Hepatocyte (in vitro differentiated cells): ENCODE measurements around the gene WIZ. TPM values are rescaled to one million over a fixed set of nuclear protein-coding genes. Genes with fewer than 3 reads are reported as not detected.

Experiments used
- DNase-seq: peaks from one replicate; pipeline ENCODE4 v3.0.0-alpha.2; 2016; ENCODE audit warnings: low spot score
- H2AFZ ChIP-seq: fragments of 200-600 bp; sonication (generic); 2 replicates; pipeline ENCODE4 v1.6.0; 2016; ENCODE audit warnings: antibody characterized with exemption, mild to moderate bottlenecking
- H3K27ac ChIP-seq: fragments of 200-600 bp; sonication (generic); 2 replicates; pipeline ENCODE4 v1.5.1; 2016; ENCODE audit warnings: mild to moderate bottlenecking
- H3K27me3 ChIP-seq: fragments of 200-600 bp; sonication (generic); 2 replicates; pipeline ENCODE4 v1.6.1; 2016
- H3K36me3 ChIP-seq: fragments of 200-600 bp; sonication (generic); replicated peaks from 2 replicates; pipeline ENCODE4 v1.5.1; 2016; ENCODE audit warnings: low read depth; ENCODE audit not compliant: insufficient read depth
- H3K4me1 ChIP-seq: fragments of 200-600 bp; sonication (generic); 2 replicates; pipeline ENCODE4 v1.5.1; 2016; ENCODE audit warnings: mild to moderate bottlenecking, moderate library complexity; ENCODE audit not compliant: insufficient read depth
- H3K4me2 ChIP-seq: fragments of 200-600 bp; sonication (generic); 2 replicates; pipeline ENCODE4 v1.6.0; 2016
- H3K4me3 ChIP-seq: fragments of 200-600 bp; sonication (generic); 2 replicates; pipeline ENCODE4 v1.5.1; 2016; ENCODE audit warnings: mild to moderate bottlenecking
- H3K79me2 ChIP-seq: fragments of 200-600 bp; sonication (generic); 2 replicates; pipeline ENCODE4 v1.6.0; 2017; ENCODE audit warnings: mild to moderate bottlenecking
- H3K9me2 ChIP-seq: fragments of 200-600 bp; sonication (generic); replicated peaks from 2 replicates; pipeline ENCODE4 v1.6.0; 2017; ENCODE audit warnings: mild to moderate bottlenecking; ENCODE audit not compliant: insufficient read depth
- H3K9me3 ChIP-seq: fragments of 200-600 bp; sonication (generic); 2 replicates; pipeline ENCODE4 v1.5.1; 2016; ENCODE audit warnings: low read depth, mild to moderate bottlenecking
- H4K20me1 ChIP-seq: fragments of 200-600 bp; sonication (generic); 2 replicates; pipeline ENCODE4 v1.6.0; 2016; ENCODE audit warnings: mild to moderate bottlenecking; ENCODE audit not compliant: insufficient read depth, poor library complexity, severe bottlenecking
- EZH2 ChIP-seq: fragments of 200-600 bp; sonication (generic); IDR thresholded peaks from 2 replicates; pipeline ENCODE4 v1.6.1; 2016; ENCODE audit warnings: antibody characterized with exemption, mild to moderate bottlenecking, borderline replicate concordance
- EZH2phosphoT487 ChIP-seq: fragments of 200-600 bp; sonication (generic); IDR thresholded peaks from one replicate; pipeline ENCODE4 v1.6.1; 2018; ENCODE audit warnings: antibody characterized with exemption, mild to moderate bottlenecking, low read depth, moderate library complexity; ENCODE audit not compliant: unreplicated experiment, severe bottlenecking
- WGBS: methylation state at CpG from one replicate; pipeline ENCODE4 v1.1.6; 2016; ENCODE audit warnings: low lambda C conversion rate; ENCODE audit errors: missing lambda C conversion rate; 5-methylcytosine and 5-hydroxymethylcytosine counted together
- polyA plus RNA-seq: library from polyadenylated mRNA; unstranded; fragments of >200 nt; fragmentation: Nextera tagmentation; extraction: Ambion mirVana; gene quantifications from 2 replicates; pipeline ENCODE4 v1.2.1, GENCODE V29; 2016
- total RNA-seq: library from RNA; depleted of rRNA; stranded (reverse); fragments of >200 nt; gene quantifications from 2 replicates; pipeline ENCODE4 v1.2.3, GENCODE V29; 2014
- TF ChIP-seq, protein P1 (sequence below): fragments of 200-600 bp; sonication (generic); IDR thresholded peaks from 2 replicates; pipeline ENCODE4 v1.5.1; 2016; ENCODE audit warnings: antibody characterized with exemption, mild to moderate bottlenecking; ENCODE audit not compliant: poor library complexity

The WIZ gene
- total and polyA plus RNA-seq, 2 experiments from 2014 or later: 18.6 to 24.5 TPM

DNA sequence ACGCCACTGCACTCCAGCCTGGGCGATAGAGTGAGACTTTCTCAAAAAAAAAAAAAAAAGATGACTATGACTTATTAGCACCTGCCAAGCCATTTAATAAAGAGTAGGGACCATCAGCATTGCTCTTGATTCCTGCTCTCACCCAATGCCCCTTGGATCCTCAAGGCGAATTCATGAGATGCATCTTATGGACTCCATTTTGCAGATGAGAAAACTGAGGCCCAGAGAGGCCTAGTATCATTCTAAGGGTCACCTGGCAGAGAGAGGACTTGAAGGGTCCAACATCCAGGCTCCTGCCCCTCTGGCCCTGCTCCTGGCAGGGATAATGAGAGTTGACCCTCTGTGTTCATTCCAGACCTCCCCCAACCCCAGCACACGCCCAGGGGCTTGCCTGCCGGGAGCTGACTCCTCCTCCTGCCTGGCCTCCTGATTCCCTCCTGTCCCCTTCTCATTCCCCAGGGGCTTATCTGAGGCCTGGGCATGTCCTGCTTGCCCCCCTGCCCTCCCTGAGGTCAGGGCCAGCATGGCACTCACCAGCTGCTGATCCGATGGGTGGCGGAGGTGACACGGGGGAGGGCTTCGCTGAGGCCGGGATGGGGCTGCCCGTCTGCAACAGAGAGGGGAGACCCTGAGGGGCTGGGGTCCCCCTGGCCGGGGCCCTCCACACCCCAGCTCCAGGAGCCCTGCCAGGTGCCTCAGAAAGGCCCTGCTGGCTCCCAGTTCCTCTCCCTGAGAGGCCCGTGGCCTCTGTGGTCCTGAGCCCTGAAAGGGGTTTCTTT lies 7.4 kb downstream of the WIZ start:
- 89% methylated on average over 7 of the region's 13 CpGs for WGBS
- no peaks in the 10 kb centered on the region for H3K27me3 ChIP-seq
- H3K9me3 ChIP-seq: no peaks in the 10 kb centered on the region
- H3K27ac ChIP-seq: no peak overlapping the region
- no peaks in the 10 kb centered on the region for H3K79me2 ChIP-seq
- H3K4me1 ChIP-seq: no peaks in the 10 kb centered on the region
- H2AFZ ChIP-seq: no peak overlapping the region
- no peak overlapping the region for H3K4me3 ChIP-seq
- DNase-seq: no peak
- no peak overlapping the region for H3K4me2 ChIP-seq
- H3K9me2 ChIP-seq: no peaks in the 10 kb centered on the region
- H4K20me1 ChIP-seq: no peaks in the 10 kb centered on the region
- TF ChIP-seq EZH2 (no peak), EZH2phosphoT487 (no peak)
- TF ChIP-seq, protein P1, sequence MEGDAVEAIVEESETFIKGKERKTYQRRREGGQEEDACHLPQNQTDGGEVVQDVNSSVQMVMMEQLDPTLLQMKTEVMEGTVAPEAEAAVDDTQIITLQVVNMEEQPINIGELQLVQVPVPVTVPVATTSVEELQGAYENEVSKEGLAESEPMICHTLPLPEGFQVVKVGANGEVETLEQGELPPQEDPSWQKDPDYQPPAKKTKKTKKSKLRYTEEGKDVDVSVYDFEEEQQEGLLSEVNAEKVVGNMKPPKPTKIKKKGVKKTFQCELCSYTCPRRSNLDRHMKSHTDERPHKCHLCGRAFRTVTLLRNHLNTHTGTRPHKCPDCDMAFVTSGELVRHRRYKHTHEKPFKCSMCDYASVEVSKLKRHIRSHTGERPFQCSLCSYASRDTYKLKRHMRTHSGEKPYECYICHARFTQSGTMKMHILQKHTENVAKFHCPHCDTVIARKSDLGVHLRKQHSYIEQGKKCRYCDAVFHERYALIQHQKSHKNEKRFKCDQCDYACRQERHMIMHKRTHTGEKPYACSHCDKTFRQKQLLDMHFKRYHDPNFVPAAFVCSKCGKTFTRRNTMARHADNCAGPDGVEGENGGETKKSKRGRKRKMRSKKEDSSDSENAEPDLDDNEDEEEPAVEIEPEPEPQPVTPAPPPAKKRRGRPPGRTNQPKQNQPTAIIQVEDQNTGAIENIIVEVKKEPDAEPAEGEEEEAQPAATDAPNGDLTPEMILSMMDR: no peak
- H3K36me3 ChIP-seq: no peaks in the 10 kb centered on the region

DNA sequence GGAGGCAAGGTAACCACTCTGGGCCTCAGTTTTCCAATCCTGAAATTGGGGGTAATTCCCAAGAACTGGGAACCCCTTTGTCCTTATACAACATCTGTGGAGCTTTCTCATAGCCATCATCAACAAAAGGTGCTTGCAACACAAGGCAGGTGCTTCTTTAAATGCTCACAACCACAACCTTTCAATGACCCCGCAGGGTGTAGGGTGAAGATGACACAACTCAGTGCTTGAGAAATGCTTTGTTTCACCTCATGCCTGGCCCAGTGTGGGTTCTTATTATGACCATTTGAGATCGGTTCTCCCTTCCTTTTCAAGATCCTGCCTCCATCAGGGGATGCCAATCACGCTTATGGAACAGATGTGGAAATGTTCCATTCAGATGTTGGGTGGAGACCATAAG lies 8.4 kb downstream of the WIZ start:
- TF ChIP-seq, protein P1: no peak
- TF ChIP-seq EZH2phosphoT487 (no peak), EZH2 (no peak)
- no peaks in the 10 kb centered on the region for H3K4me1 ChIP-seq
- H3K27me3 ChIP-seq: no peaks in the 10 kb centered on the region
- H3K27ac ChIP-seq: no peak overlapping the region
- H4K20me1 ChIP-seq: no peaks in the 10 kb centered on the region
- DNase-seq: no peak
- H2AFZ ChIP-seq: no peak overlapping the region
- H3K4me2 ChIP-seq: no peak overlapping the region
- 93% methylated on average over 3 of the region's 3 CpGs for WGBS
- H3K36me3 ChIP-seq: no peaks in the 10 kb centered on the region
- H3K9me2 ChIP-seq: no peaks in the 10 kb centered on the region
- no peaks in the 10 kb centered on the region for H3K9me3 ChIP-seq
- no peak overlapping the region for H3K4me3 ChIP-seq
- H3K79me2 ChIP-seq: no peaks in the 10 kb centered on the region

GRCh38 chr19:15439821-15440641 lies 9.7 kb downstream of the WIZ start:
- H3K4me3 ChIP-seq: no peak overlapping the region
- 92% methylated on average over 35 of the region's 38 CpGs for WGBS

More at GRCh38 chr19:15439821-15440641, 9.7 kb downstream of the WIZ start:
- Histone ChIP-seq H3K4me2 (no peak overlapping the region), H3K9me3 (no peaks in the 10 kb centered on the region), H3K36me3 (no peaks in the 10 kb centered on the region), H3K4me1 (no peaks in the 10 kb centered on the region), H3K27me3 (no peaks in the 10 kb centered on the region), H3K9me2 (no peaks in the 10 kb centered on the region), H4K20me1 (no peaks in the 10 kb centered on the region), H3K79me2 (no peaks in the 10 kb centered on the region), H2AFZ (no peak overlapping the region), H3K27ac (no peak overlapping the region)
- no peak for DNase-seq
- TF ChIP-seq EZH2phosphoT487 (no peak), EZH2 (no peak)
- TF ChIP-seq, protein P1: no peak
